Fibroblast of skin of abdomen (primary cell): ENCODE data around the gene STS. TPM values are rescaled to one million over a fixed set of nuclear protein-coding genes. Genes with fewer than 3 reads are reported as not detected.

Experiments
- DNase-seq: peaks from one replicate; pipeline ENCODE4 v3.0.0-alpha.2; 2013
- polyA plus RNA-seq, 2 experiments: library from polyadenylated mRNA; unstranded; fragments of 120-200 nt; gene quantifications; one replicate each; pipeline ENCODE4 v1.2.1, GENCODE V29; 2013; ENCODE audit not compliant: insufficient read length in 2 of 2

The STS gene, protein sequence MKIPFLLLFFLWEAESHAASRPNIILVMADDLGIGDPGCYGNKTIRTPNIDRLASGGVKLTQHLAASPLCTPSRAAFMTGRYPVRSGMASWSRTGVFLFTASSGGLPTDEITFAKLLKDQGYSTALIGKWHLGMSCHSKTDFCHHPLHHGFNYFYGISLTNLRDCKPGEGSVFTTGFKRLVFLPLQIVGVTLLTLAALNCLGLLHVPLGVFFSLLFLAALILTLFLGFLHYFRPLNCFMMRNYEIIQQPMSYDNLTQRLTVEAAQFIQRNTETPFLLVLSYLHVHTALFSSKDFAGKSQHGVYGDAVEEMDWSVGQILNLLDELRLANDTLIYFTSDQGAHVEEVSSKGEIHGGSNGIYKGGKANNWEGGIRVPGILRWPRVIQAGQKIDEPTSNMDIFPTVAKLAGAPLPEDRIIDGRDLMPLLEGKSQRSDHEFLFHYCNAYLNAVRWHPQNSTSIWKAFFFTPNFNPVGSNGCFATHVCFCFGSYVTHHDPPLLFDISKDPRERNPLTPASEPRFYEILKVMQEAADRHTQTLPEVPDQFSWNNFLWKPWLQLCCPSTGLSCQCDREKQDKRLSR
- polyA plus RNA-seq (2013, experiment 1 of 2; ENCODE audit: insufficient read length) = 3.7 TPM
- 3.3 TPM for polyA plus RNA-seq (2013, experiment 2 of 2; ENCODE audit: insufficient read length)

GRCh38 chrX:7147413-7147977 is at the start of gene STS:
TSS of gene STS (plus strand) at chrX:7147712. CDS start at chrX:7253200, 105,488 bp downstream.
- no peak for DNase-seq

GRCh38 chrX:7100022-7100421 is 47.5 kb upstream of the STS start:
- no peak for DNase-seq

DNA sequence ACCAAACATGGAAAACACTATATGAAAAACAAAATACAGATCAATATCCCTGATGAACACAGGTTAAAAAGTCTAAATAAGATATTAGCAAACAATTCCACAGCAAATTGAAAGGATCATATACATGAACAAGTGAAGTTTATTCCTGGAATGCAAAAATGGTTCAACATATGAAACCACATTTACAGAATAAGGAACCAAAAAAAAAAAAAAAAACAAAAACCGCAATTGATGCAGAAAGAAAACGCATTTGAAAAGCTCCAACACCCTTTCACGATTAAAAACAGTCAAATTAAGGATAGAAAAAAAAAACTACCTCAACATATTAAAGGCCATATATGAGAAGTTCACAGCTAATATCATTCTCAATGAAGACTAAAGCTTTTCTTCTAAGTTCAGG is 45.4 kb upstream of the STS start:
- DNase-seq = no peak

GRCh38 chrX:7106649-7107048 is 40.9 kb upstream of the STS start:
- DNase-seq = no peak

- no peak for DNase-seq
These were observed 39.5 kb upstream of the STS start for GRCh38 chrX:7108030-7108429.

GRCh38 chrX:7109049-7109531 is 38.4 kb upstream of the STS start:
- DNase-seq = no peak

DNA sequence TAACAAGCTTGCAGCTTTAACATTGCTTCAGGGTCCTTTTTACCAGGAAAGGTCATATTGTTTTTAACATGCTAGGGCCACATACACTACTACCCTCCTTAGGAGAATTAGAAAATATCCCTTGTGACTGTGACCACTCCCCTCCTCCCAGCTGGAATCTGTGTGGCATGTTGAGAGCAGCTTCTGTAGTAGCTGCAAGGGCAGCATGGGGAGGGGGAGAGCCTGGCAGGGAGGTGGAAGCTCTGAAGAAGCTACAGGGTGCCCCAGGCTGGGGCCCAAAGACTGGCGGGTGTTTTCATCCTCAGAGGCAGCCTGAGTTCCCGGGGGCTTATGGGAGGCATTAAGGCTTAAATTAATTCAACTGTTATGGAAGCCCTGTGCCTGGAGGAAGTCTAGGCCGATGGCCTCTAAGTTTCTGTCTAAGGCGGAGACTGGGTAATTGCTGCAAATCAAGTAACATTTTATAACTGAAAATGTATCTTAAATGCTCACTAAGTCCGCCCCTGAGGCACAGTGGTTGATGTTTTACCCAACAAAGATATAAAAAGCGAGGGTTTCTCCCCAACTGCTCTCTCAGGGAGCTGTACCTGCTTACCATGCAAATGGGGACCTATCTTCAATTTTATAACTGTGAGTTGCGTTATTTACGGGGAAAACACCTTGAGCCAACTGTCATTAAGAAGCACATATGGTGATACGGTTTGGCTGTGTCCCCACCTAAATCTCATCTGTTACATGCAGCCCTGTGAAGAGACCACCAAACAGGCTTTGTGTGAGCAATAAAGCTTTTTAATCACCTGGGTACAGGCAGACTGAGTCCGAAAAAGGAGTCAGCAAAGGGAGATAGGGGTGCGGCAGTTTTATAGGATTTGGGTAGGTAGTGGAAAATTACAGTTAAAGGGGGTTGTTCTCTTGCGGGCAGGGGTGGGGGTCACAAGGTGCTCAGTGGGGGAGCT is 37.4 kb upstream of the STS start:
- no peak for DNase-seq

DNA sequence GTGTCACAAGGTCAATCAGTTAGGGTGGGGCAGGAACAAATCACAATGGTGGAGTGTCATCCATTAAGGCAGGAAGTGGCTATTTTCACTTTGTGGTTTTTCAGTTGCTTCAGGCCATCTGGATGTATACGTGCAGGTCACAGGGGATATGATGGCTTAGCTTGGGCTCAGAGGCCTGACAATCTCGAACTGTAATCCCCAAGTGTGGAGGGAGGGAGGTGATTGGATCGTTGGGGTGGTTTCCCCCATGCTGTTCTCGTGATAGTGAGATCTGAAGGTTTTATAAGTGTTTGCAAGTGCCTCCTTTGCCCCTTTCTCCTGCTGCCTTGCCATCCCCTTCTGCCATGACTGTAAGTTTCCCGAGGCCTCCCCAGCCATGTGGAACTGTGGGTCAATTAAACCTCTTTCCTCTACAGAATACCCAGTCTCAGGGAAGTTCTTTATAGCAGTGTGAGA is 36.7 kb upstream of the STS start:
- no peak for DNase-seq

GRCh38 chrX:7111518-7111917 is 36.0 kb upstream of the STS start:
- no peak for DNase-seq

DNA sequence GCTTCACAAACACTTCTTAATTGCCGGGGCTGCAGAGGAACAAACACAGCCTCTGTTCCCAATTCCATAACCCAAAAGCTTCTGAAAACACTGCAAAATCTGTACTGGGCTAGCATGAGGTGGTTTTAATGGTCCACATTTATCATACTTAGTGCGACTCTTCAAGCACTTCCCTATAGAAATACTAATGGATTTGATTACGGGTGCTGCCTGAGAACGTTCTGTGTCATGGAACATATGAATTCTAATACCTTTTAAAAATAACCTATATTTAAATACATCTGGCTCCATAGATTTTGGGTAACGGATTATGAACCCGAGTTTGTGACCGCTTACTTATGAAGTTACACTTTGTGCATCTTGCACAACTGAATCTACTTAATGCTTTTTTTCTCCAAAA is 35.4 kb upstream of the STS start:
- no peak for DNase-seq

DNA sequence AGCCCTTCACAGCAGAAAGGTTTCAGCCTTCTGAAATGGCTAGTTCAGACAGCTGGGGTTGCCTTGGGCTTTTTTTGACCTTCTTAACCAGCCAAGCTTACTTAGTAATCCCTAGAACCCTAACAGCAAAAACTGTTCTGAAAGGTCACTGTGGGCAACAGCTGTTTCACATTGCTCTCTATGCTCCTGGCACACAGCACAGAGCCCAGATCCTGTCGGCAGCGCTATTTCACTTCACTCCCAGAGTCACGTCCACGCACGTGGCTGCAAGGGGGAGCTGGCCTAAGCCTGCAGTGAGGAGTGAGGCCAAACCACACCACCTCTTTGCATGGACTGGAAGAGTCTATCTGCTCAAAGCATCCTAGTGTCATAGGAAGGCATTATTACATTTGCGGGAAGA is 32.0 kb upstream of the STS start:
- no peak for DNase-seq

DNA sequence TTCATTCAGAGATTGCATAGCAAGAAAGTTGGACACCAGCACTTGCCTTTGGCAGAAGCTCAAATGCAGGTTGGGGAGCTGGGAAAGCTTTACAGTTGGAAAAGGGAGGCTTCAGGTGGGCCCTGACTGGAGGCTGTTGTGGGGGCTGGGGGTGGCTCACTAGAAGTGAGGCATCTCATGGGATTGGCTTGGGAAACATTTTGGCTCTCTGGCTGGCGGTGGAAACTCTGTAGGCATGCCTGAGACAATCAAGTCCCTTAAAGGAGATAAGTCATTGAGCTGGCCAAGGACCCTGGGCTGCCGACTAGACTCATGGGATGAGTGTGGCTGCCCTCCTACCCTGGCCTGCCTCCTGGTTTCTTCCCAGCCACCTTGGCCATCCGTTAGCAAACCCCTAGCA is 31.4 kb upstream of the STS start:
- DNase-seq = no peak

DNA sequence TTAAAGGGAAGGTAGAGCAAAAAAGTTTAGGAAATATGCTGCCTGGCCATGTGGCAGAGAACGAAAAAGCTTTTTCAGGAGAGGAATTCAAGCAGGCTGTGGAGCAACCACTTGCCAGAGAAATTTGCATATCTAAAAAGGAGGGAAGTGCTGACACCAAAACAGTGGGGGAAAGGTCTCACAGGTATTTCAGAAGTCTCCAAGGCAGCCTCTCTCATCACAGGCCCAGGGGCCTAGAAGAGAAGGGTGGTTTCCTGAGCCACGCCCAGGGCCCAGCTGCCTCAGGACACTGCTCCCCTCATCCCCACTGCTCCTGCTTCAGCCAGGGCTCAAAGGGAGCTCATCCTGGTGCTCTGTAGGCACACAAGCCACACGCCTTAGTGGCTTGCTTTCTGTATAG is 29.9 kb upstream of the STS start:
- DNase-seq = no peak

DNA sequence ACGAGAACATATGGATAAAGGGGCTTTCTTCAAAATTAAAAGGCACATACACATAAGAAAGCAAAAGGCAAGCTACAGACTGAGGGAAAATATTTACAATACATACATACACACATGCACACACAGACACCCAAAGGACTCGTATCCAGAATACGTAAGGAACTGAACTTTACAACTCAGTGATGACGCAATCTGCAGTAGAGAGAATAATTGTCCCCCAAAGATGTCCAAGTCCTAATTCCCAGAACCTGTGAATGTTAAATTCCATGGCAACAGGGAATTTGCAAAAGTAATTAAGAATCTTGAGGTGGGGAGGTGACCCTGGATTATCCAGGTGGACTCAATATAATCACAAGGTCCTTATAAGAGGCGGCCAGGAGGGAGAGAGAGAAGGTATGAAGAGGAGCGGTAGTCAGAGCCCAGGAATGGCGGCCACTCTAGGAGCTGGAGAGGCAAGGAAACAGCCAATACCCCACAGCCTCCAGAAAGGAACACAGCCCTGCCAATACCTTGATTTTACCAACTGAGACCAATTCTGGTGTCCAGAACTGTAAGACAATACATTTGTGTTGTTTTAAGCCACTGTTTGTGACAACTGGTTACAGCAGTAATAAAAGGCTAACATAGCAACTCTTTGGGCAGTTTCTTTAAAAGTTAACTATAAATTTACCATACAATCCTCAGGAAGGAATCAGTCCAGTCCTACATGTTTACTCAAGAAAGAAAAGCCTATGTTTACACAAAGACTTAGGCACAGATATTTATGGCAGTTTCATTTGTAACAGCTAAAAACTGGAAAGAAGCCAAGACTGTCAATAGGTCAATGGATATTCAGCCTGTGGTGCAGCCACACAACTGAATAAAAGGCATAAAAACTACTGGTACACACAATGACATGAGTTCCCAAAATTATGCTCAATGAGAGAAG is 27.3 kb upstream of the STS start:
- no peak for DNase-seq

DNA sequence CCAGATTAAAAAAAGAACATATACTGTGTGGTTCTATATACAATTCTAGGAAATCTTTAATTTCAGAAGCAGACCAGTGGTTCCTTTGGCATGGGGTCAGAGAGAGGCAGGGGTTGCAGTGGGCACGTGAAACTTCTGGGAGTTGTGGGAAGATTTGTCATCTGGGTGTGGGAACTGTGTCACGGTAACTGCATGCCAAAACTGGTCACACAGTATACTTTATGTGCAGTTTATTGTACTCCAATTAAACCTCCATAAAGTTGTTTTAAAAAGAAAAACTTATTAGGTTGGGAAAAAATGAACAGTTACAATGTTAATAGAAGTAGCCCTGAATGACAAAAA is 26.7 kb upstream of the STS start:
- DNase-seq = no peak

DNA sequence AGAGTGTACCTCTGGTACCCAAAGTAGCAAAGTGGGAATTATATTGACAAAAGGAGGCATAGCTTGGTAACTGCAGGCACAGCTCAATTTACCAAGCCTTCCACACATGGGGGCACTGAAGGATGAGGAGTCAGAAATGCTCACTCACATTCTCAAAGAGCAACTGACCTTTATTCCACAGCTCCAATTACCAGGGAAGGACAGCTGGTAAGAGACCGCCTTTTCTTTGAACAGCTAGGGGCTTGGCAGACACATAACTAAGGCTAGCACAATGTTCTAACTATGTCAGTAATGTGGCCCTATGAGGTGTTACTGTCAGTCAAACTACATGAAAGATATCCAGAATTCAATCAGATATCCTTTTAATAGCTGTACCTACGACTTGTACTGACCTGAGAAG is 20.5 kb upstream of the STS start:
- no peak for DNase-seq

- DNase-seq = no peak
These were observed 15.9 kb upstream of the STS start for GRCh38 chrX:7131621-7132020.

- DNase-seq = peak; percentile 67
These were observed 15.0 kb upstream of the STS start for GRCh38 chrX:7132335-7133049.

DNA sequence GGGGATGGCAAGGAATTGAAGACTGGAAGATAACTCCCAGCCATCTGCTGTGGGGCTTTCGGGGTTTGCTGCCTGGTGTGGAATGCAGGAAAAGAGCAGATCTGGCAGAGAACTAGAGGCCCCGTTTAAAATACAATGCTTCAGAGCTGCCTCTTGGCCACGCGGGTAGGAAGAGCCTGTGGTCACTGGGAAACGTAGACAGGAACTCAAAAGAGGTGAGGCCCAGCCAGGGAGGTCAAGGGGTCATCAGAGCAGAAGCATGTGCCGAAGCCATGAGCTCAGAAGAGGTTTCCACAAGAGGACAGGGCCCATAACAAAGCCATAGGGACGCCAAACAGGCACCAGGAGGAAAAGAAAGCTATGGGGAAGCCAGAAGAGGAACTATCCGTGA is 14.5 kb upstream of the STS start:
- peak; percentile 30 for DNase-seq

- no peak for DNase-seq
These were observed 12.5 kb upstream of the STS start for GRCh38 chrX:7134981-7135380.
